Testis (tissue), 3 donors: ENCODE results near the gene NOC2L. TPM values are rescaled to one million over a fixed set of nuclear protein-coding genes. Genes with fewer than 3 reads are reported as not detected.

ENCODE experiments used
- DNase-seq: peaks from one replicate; pipeline ENCODE4 v3.0.0-alpha.2; 2019
- H3K27ac ChIP-seq, 2 donors: fragments of 200-600 bp; sonication (generic); one replicate each; pipeline ENCODE4 v1.5.1; 2019
- H3K27me3 ChIP-seq: fragments of 200-600 bp; sonication (generic); one replicate; pipeline ENCODE4 v1.5.1; 2019
- H3K36me3 ChIP-seq: fragments of 200-600 bp; sonication (generic); one replicate; pipeline ENCODE4 v1.5.1; 2017; ENCODE audit warnings: low read depth; ENCODE audit errors: missing control alignments
- H3K4me1 ChIP-seq: fragments of 200-600 bp; sonication (generic); one replicate; pipeline ENCODE4 v1.5.1; 2019
- H3K4me3 ChIP-seq, 2 donors: fragments of 200-600 bp; sonication (generic); one replicate each; pipeline ENCODE4 v1.5.1; 2017 to 2019
- H3K9me3 ChIP-seq: fragments of 200-600 bp; sonication (generic); one replicate; pipeline ENCODE4 v1.5.1; 2017
- POLR2A ChIP-seq: fragments of 450-650 bp; IDR thresholded peaks from one replicate; pipeline ENCODE4 v1.6.1; 2017; ENCODE audit warnings: antibody characterized with exemption, mild to moderate bottlenecking, moderate library complexity
- WGBS, 2 donors: methylation state at CpG; one replicate each; pipeline ENCODE4 v1.1.5; 2018; 5-methylcytosine and 5-hydroxymethylcytosine counted together
- intact Hi-C: fragments of 100-400 bp; cut with DNase I; formaldehyde crosslinking; loops from one replicate; pipeline ENCODE4 v1.15.1; 2023; ENCODE audit warnings: low total_unique reads
- polyA plus RNA-seq: library from polyadenylated mRNA; stranded (reverse); fragments of 350-450 nt; fragmentation: Illumina TruSeq; extraction: RNeasy Lipid Tissue Mini Kit (QIAGEN cat#74804); gene quantifications from one replicate; pipeline ENCODE4 v1.2.3, GENCODE V29; 2014; ENCODE audit warnings: low read depth, low replicate concordance; ENCODE audit not compliant: insufficient read depth
- total RNA-seq, 2 donors: library from RNA; depleted of rRNA; stranded (reverse); fragments of >200 nt; gene quantifications; one replicate each; pipeline ENCODE4 v1.2.3, GENCODE V29; 2016
- TF ChIP-seq, protein P1 (sequence below), 3 experiments: fragments of 450-650 bp in 2 of 3; fragments of 200-600 bp in 1 of 3; sonication (generic) in 1 of 3; IDR thresholded peaks; one replicate each; pipeline ENCODE4 v1.5.1; 2016 to 2019; ENCODE audit warnings: antibody characterized with exemption in 3 of 3, mild to moderate bottlenecking in 2 of 3, moderate library complexity in 1 of 3

Gene NOC2L
- total and polyA plus RNA-seq, 3 donors from 2014 or later: 78.3 to 94.0 (median 82.5) TPM

GRCh38 chr1:939511-940106, 19.4 kb downstream of the NOC2L start:
- intact Hi-C loops: no loop called here
- no peak for DNase-seq
- Histone ChIP-seq H3K27ac (no peak overlapping the region), H3K27me3 (no peaks in the 10 kb centered on the region), H3K4me1 (peaks cover 34% of the 10 kb centered on the region), H3K9me3 (no peaks in the 10 kb centered on the region), H3K36me3 (no peaks in the 10 kb centered on the region), H3K4me3 (no peak overlapping the region)
- TF ChIP-seq, protein P1, sequence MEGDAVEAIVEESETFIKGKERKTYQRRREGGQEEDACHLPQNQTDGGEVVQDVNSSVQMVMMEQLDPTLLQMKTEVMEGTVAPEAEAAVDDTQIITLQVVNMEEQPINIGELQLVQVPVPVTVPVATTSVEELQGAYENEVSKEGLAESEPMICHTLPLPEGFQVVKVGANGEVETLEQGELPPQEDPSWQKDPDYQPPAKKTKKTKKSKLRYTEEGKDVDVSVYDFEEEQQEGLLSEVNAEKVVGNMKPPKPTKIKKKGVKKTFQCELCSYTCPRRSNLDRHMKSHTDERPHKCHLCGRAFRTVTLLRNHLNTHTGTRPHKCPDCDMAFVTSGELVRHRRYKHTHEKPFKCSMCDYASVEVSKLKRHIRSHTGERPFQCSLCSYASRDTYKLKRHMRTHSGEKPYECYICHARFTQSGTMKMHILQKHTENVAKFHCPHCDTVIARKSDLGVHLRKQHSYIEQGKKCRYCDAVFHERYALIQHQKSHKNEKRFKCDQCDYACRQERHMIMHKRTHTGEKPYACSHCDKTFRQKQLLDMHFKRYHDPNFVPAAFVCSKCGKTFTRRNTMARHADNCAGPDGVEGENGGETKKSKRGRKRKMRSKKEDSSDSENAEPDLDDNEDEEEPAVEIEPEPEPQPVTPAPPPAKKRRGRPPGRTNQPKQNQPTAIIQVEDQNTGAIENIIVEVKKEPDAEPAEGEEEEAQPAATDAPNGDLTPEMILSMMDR (IDR thresholded peaks at IDR 0.05): no peak
- TF ChIP-seq POLR2A: no peak
- WGBS, 2 donors: 17 to 32% methylated on average over 7 to 20 of the region's 21 CpGs

GRCh38 chr1:938711-939489, 20.2 kb downstream of the NOC2L start:
- WGBS, 2 donors: 86% methylated on average over 30 of the region's 30 CpGs; no CpG with 5 or more reads in 1 of the 2 donors
- Histone ChIP-seq H3K27me3 (no peaks in the 10 kb centered on the region), H3K4me3 (no peak overlapping the region), H3K4me1 (peaks cover 31% of the 10 kb centered on the region), H3K9me3 (no peaks in the 10 kb centered on the region), H3K36me3 (no peaks in the 10 kb centered on the region), H3K27ac (no peak overlapping the region)
- DNase-seq: no peak
- intact Hi-C loops: no loop called here
- TF ChIP-seq POLR2A: no peak
- TF ChIP-seq, protein P1 (IDR thresholded peaks at IDR 0.05): no peak

DNA sequence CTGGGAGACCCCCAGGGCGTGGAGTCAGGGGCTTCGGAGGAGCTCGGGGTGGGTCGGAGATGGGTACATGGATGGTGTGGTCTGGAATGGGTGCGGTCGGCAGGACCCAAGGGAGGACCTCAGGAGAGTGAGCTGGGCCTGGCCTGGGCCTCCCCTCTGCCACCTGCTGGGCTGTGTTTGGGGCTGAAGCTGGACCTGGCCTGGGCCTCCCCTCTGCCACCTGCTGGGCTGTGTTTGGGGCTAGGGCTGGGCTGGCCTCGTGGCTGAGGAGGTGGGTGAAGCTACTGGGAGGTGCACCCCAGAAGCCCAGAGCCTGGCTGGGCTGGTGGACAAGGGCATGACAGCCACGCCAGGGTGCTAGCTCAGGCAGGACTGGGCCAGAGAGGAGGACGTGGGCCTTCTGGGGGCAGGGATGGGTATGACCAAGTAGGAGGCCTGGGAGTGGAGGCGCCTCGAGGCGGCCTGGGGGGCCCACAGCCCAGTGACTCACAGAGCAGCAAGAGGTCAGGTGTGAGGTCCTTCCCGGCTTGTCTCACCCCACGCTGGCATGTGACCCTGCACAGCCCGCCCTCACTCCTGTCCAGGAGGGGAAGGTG, 20.9 kb downstream of the NOC2L start:
- Histone ChIP-seq H3K27ac (no peak overlapping the region), H3K36me3 (no peaks in the 10 kb centered on the region), H3K9me3 (no peaks in the 10 kb centered on the region), H3K27me3 (no peaks in the 10 kb centered on the region), H3K4me3 (no peak overlapping the region), H3K4me1 (peaks cover 31% of the 10 kb centered on the region)
- intact Hi-C loops: no loop called here
- TF ChIP-seq, protein P1 (IDR thresholded peaks at IDR 0.05): peak in 2 of 3 experiments; percentile 20 to 38
- TF ChIP-seq POLR2A: no peak
- DNase-seq: peak; percentile 50
- 78 to 79% methylated on average over 13 to 15 of the region's 15 CpGs for WGBS, 2 donors

DNA sequence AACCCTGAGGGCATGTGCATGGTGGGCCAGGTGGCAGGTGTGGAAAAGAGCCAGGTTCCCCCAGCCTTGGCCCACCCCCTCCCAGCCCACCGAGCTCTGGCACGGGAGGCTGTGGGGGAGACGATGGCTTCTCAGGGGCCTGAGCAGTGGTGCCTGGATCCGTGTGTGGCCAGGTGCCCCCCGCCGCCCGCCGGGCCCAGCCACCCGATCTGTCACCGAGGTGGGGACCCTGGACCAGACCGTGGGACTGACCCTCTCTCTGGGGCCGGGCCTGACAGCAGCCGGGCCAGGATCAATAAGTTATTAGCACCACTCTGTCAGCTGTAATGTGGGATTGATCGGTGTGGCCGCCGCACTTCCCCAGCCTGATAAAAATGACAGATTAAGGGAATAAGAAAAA, 21.5 kb downstream of the NOC2L start:
- Histone ChIP-seq H3K4me1 (peaks cover 27% of the 10 kb centered on the region), H3K36me3 (no peaks in the 10 kb centered on the region), H3K27me3 (no peaks in the 10 kb centered on the region), H3K9me3 (no peaks in the 10 kb centered on the region), H3K4me3 (no peak overlapping the region), H3K27ac (no peak overlapping the region)
- TF ChIP-seq, protein P1 (IDR thresholded peaks at IDR 0.05): no peak
- no peak for TF ChIP-seq POLR2A
- no peak for DNase-seq
- WGBS, 2 donors: 94 to 97% methylated on average over 5 to 16 of the region's 16 CpGs
- intact Hi-C loops: no loop called here
